HepG2 (cell line): ENCODE data around the gene CUTC. TPM values are rescaled to one million over a fixed set of nuclear protein-coding genes. Genes with fewer than 3 reads are reported as not detected.

Experiments used
- ATAC-seq: fragments of 200-7000 bp; cut with Tn5 transposase; 3 replicates; pipeline ENCODE4 v1.9.1; 2020; ENCODE audit warnings: mild to moderate bottlenecking, moderate library complexity
- BruUV-seq: library from RNA; stranded (reverse); fragments of 400-500 nt; replicated peaks from 2 replicates; lab custom pipeline; 2021; lab: Mats Ljungman, UMichigan
- CTCF ChIA-PET: fragments of 300-600 bp; formaldehyde crosslinking; extraction: SDS; loops from one replicate; lab custom pipeline; 2021; ENCODE audit warnings: low total read pairs, inconsistent platforms, low intra/inter-chr PET ratio; lab: Yijun Ruan, JAX
- POLR2A ChIA-PET: fragments of 350-600 bp; sonication (Branson Sonifier 250); formaldehyde crosslinking; loops from one replicate; lab custom pipeline; 2020; ENCODE audit warnings: antibody characterized with exemption, inconsistent platforms; lab: Yijun Ruan, JAX
- DNase-seq: peaks from one replicate; pipeline ENCODE4 v3.0.0-alpha.2; 2015; ENCODE audit warnings: low spot score
- FAIRE-seq: peaks from 3 replicates; lab custom pipeline; 2011; peaks lifted over from hg19 to GRCh38; lab: Jason Lieb, UNC
- H2AFZ ChIP-seq: one replicate; pipeline ENCODE4 v1.6.1; 2011; ENCODE audit warnings: low read length, inconsistent platforms
- H3K27ac ChIP-seq: fragments of 300-600 bp; 3 replicates; pipeline ENCODE4 v1.8.0; 2011; ENCODE audit warnings: mixed run types, mild to moderate bottlenecking, mixed read lengths, low read length, inconsistent platforms; ENCODE audit not compliant: insufficient read depth; ENCODE audit errors: extremely low read length
- H3K27me3 ChIP-seq, 2 experiments: fragments of 200-600 bp in 1 of 2; 2 replicates in 1 of 2; 3 replicates in 1 of 2; pipeline versions ENCODE4 v1.6.0 to v1.8.0; 2011; ENCODE audit warnings: low read length in 2 of 2, mild to moderate bottlenecking in 2 of 2, moderate library complexity in 2 of 2, inconsistent platforms in 1 of 2; ENCODE audit not compliant: insufficient read depth in 2 of 2, control insufficient read depth in 1 of 2
- H3K36me3 ChIP-seq, 2 experiments: fragments of 200-600 bp in 1 of 2; replicated peaks in 1 of 2; 2 replicates in 1 of 2; 3 replicates in 1 of 2; pipeline versions ENCODE4 v1.5.1 to v1.8.0; 2011; ENCODE audit warnings: low read length in 2 of 2, inconsistent platforms in 1 of 2; ENCODE audit not compliant: insufficient read depth in 2 of 2, control insufficient read depth in 1 of 2
- H3K4me1 ChIP-seq: 2 replicates; pipeline ENCODE4 v1.5.1; 2012; ENCODE audit warnings: low read length, inconsistent platforms; ENCODE audit not compliant: insufficient read depth
- H3K4me2 ChIP-seq: 2 replicates; pipeline ENCODE4 v1.6.0; 2011; ENCODE audit warnings: low read depth, low read length, inconsistent platforms
- H3K4me3 ChIP-seq, 3 experiments: fragments of 200-600 bp in 1 of 3; sonication (generic), shearing (Covaris generic) in 1 of 3; replicated peaks in 1 of 3; 2 replicates each; pipeline ENCODE4 v1.5.1; 2011 to 2016; ENCODE audit warnings: low read length in 3 of 3, inconsistent platforms in 2 of 3, low read depth in 2 of 3, mild to moderate bottlenecking in 2 of 3, control low read depth in 1 of 3, mixed read lengths in 1 of 3; ENCODE audit not compliant: insufficient read depth in 1 of 3
- H3K79me2 ChIP-seq: one replicate; pipeline ENCODE4 v1.6.1; 2011; ENCODE audit warnings: low read length, inconsistent platforms; ENCODE audit not compliant: insufficient read depth
- H3K9ac ChIP-seq: 2 replicates; pipeline ENCODE4 v1.6.0; 2011; ENCODE audit warnings: mild to moderate bottlenecking, low read depth, low read length, inconsistent platforms; ENCODE audit not compliant: insufficient read depth
- H3K9me3 ChIP-seq: 2 replicates; pipeline ENCODE4 v1.5.1; 2012; ENCODE audit warnings: mild to moderate bottlenecking, low read length
- H4K20me1 ChIP-seq: 2 replicates; pipeline ENCODE4 v1.6.0; 2011; ENCODE audit warnings: inconsistent platforms, mild to moderate bottlenecking, low read length, moderate library complexity; ENCODE audit not compliant: insufficient read depth
- AGO2 ChIP-seq: fragments of 200-400 bp; formaldehyde crosslinking; optimal IDR thresholded peaks from 2 replicates; pipeline ENCODE3; 2017; ENCODE audit warnings: mild to moderate bottlenecking, low read depth, low read length, moderate library complexity
- POLR2A ChIP-seq, 2 experiments: IDR thresholded peaks; 2 replicates each; pipeline ENCODE4 v1.6.1; 2011; ENCODE audit warnings: low read depth in 2 of 2, low read length in 2 of 2, mild to moderate bottlenecking in 1 of 2, moderate library complexity in 1 of 2; ENCODE audit not compliant: insufficient read depth in 1 of 2
- POLR2G ChIP-seq: fragments of 200-400 bp; formaldehyde crosslinking; IDR thresholded peaks from 2 replicates; pipeline ENCODE4 v1.6.1; 2018; ENCODE audit warnings: mild to moderate bottlenecking, low read depth, low read length, moderate library complexity
- RBM22 ChIP-seq: fragments of 200-400 bp; formaldehyde crosslinking; optimal IDR thresholded peaks from 2 replicates; pipeline ENCODE3; 2017; ENCODE audit warnings: mild to moderate bottlenecking, low read length, moderate library complexity
- UBTF ChIP-seq: sonication (generic); formaldehyde crosslinking; IDR thresholded peaks from 2 replicates; pipeline ENCODE4 v1.4.0; 2020; ENCODE audit warnings: mild to moderate bottlenecking, missing genetic modification reagents
- WGBS: methylation state at CpG from one replicate; pipeline ENCODE4 v1.1.6; 2017; ENCODE audit warnings: low lambda C conversion rate; 5-methylcytosine and 5-hydroxymethylcytosine counted together
- in situ Hi-C: cut with HindIII; loops from 2 replicates; pipeline ENCODE4 v1.10.0; 2017; ENCODE audit warnings: low pct_unique_long_range_greater_than_20kb; ENCODE audit not compliant: extremely low pct_ligation_motif_present
- intact Hi-C: fragments of 100-400 bp; cut with micrococcal nuclease; formaldehyde crosslinking; loops from one replicate; pipeline ENCODE4 v1.10.0; 2022; ENCODE audit not compliant: unreplicated experiment
- polyA plus RNA-seq, 8 experiments: library from polyadenylated mRNA; depleted of rRNA in 3 of 8; stranded (reverse) in 7 of 8; unstranded in 1 of 8; fragments of >200 nt; fragmentation: Illumina TruSeq in 4 of 8; extraction: Trizol in 4 of 8; gene quantifications; 2 replicates each; pipeline versions ENCODE4 v1.2.1 to v1.2.3, GENCODE V29; 2011 to 2016; ENCODE audit warnings: low read depth in 4 of 8, missing spikeins in 1 of 8, mixed read lengths in 1 of 8; ENCODE audit not compliant: insufficient read depth in 1 of 8
- total RNA-seq, 5 experiments: library from RNA; depleted of rRNA; stranded (reverse); fragments of >200 nt; fragmentation: Illumina TruSeq; extraction: Trizol; gene quantifications; 2 replicates each; pipeline ENCODE4 v1.2.3, GENCODE V29; 2016; ENCODE audit warnings: low read depth in 1 of 5

CUTC gene
- total and polyA plus RNA-seq, 2 of the 13 experiments (the other 11 are each of a cell fraction or from before 2014, with no cell fraction given), result 22.3 to 25.8 TPM

GRCh38 chr10:99798920-99799319, 66.9 kb downstream of the CUTC start:
- DNase-seq, result no peak

More at GRCh38 chr10:99798920-99799319, 66.9 kb downstream of the CUTC start:
- 93% methylated on average over 3 of the region's 3 CpGs for WGBS
- no peaks in the 10 kb centered on the region for H3K4me1 ChIP-seq
- CTCF ChIA-PET, result no interaction called here
- no peak overlapping the region for H3K9ac ChIP-seq
- no peak overlapping the region for H3K27ac ChIP-seq
- peak; percentile 23 for TF ChIP-seq AGO2
- peak; percentile 4; the same call in 1 of the 2 replicates for TF ChIP-seq POLR2G
- no peak for TF ChIP-seq UBTF (CRISPR knock-in tag)
- peak; percentile 66 for TF ChIP-seq RBM22
- TF ChIP-seq POLR2A (IDR thresholded peaks at IDR 0.05; ENCODE audit: insufficient read depth in 1 of 2, low read depth in 2 of 2, low read length in 2 of 2), result peak in 1 of 2 experiments; percentile 34; a peak in 1 of 4 replicates
- no peak overlapping the region for H3K4me2 ChIP-seq
- intact Hi-C loops, result no loop called here
- no peaks in the 10 kb centered on the region for H3K9me3 ChIP-seq
- no peak overlapping the region for H2AFZ ChIP-seq
- peaks cover 47 to 92% of the 10 kb centered on the region in 2 experiments for H3K36me3 ChIP-seq
- peak; percentile 17; the same call in 2 of the 3 replicates for ATAC-seq
- BruUV-seq, result no TSS peak
- no peaks in the 10 kb centered on the region for H3K27me3 ChIP-seq
- POLR2A ChIA-PET, result interaction anchor here (1.4 to 3.0 kb wide), 3 partner anchors 11 to 66 kb away, joined by 4 to 20 read pairs (median 9); partner anchors contain the start of genes ABCC2, COX15 and CUTC
- H3K4me3 ChIP-seq, result no peak overlapping the region
- no peak for FAIRE-seq
- H3K79me2 ChIP-seq, result no peaks in the 10 kb centered on the region
- H4K20me1 ChIP-seq, result peaks cover 4% of the 10 kb centered on the region; the same call in 1 of the 2 replicates
- in situ Hi-C loops, result no loop called here
